Measurements from ENCODE around the gene MAML3.
A peak's percentile ranks its signal among the peaks of the same experiment; 100 is the strongest.

MAML3 gene

GRCh38 chr4:139668658-139669201 is 485.3 kb downstream of the MAML3 start:
- Histone ChIP-seq H3K4me2 (ENCODE audit: low read length, poor library complexity, severe bottlenecking) (no peak overlapping the region), H3K4me1 (ENCODE audit: control insufficient read depth, insufficient read depth, low read depth, low read length) (peaks cover 10% of the 10 kb centered on the region), H3K4me3 (ENCODE audit: insufficient read depth in 1 of 2, low read depth in 1 of 2, low read length in 2 of 2) (no peak overlapping the region), H3K14ac (ENCODE audit: low read length in 2 of 2) (no peak overlapping the region), H3K9ac (ENCODE audit: low read length) (no peak overlapping the region), H3K79me1 (replicated peaks; ENCODE audit: low read length, poor library complexity, severe bottlenecking) (peaks cover 35% of the 10 kb centered on the region), H3K27me3 (ENCODE audit: control insufficient read depth in 1 of 2, insufficient read depth in 1 of 2, low read length in 2 of 2) (peaks cover 0 to 3% of the 10 kb centered on the region in 2 experiments), H2BK120ac (ENCODE audit: low read depth, low read length) (no peak overlapping the region), H2BK12ac (ENCODE audit: low read length in 2 of 2) (no peak overlapping the region), H3K23ac (ENCODE audit: low read length in 2 of 2) (no peak overlapping the region), H3K18ac (ENCODE audit: low read depth in 1 of 2, low read length in 2 of 2) (no peak overlapping the region), H3K4ac (ENCODE audit: low read depth in 1 of 2, low read length in 2 of 2) (no peak overlapping the region), H2BK5ac (ENCODE audit: low read depth, low read length, poor library complexity, severe bottlenecking) (no peak overlapping the region), H4K91ac (ENCODE audit: low read length) (no peak overlapping the region), H2BK15ac (ENCODE audit: low read depth, poor library complexity, severe bottlenecking) (peak overlapping the region; percentile 18), H3K36me3 (ENCODE audit: control insufficient read depth in 1 of 2, insufficient read depth in 2 of 2, low read depth in 1 of 2, low read length in 2 of 2) (no peaks in the 10 kb centered on the region), H4K8ac (ENCODE audit: low read length) (no peak overlapping the region), H3K27ac (ENCODE audit: low read length, poor library complexity, severe bottlenecking) (no peak overlapping the region), H2AK5ac (ENCODE audit: low read length, severe bottlenecking) (no peak overlapping the region), H2AFZ (ENCODE audit: low read depth, low read length) (no peak overlapping the region), H3K9me3 (ENCODE audit: control insufficient read depth, low read length) (no peaks in the 10 kb centered on the region)
- DNase-seq, result no peak
- WGBS, result 88% methylated on average over 4 of the region's 4 CpGs

- H2AFZ ChIP-seq (ENCODE audit: low read depth, low read length), result no peak overlapping the region
- no peak overlapping the region for H3K27ac ChIP-seq (ENCODE audit: low read length, poor library complexity, severe bottlenecking)
- H3K79me1 ChIP-seq (replicated peaks; ENCODE audit: low read length, poor library complexity, severe bottlenecking), result peaks cover 30% of the 10 kb centered on the region
- H3K4me2 ChIP-seq (ENCODE audit: low read length, poor library complexity, severe bottlenecking), result no peak overlapping the region
- no peaks in the 10 kb centered on the region for H3K36me3 ChIP-seq (ENCODE audit: control insufficient read depth in 1 of 2, insufficient read depth in 2 of 2, low read depth in 1 of 2, low read length in 2 of 2)
- peaks cover 0 to 3% of the 10 kb centered on the region in 2 experiments for H3K27me3 ChIP-seq (ENCODE audit: control insufficient read depth in 1 of 2, insufficient read depth in 1 of 2, low read length in 2 of 2)
- H3K23ac ChIP-seq (ENCODE audit: low read length in 2 of 2), result no peak overlapping the region
- H2BK120ac ChIP-seq (ENCODE audit: low read depth, low read length), result no peak overlapping the region
- no peak overlapping the region for H3K14ac ChIP-seq (ENCODE audit: low read length in 2 of 2)
- no peak overlapping the region for H3K18ac ChIP-seq (ENCODE audit: low read depth in 1 of 2, low read length in 2 of 2)
- H4K91ac ChIP-seq (ENCODE audit: low read length), result no peak overlapping the region
- no peak overlapping the region for H2BK15ac ChIP-seq (ENCODE audit: low read depth, poor library complexity, severe bottlenecking)
- H3K4me3 ChIP-seq (ENCODE audit: insufficient read depth in 1 of 2, low read depth in 1 of 2, low read length in 2 of 2), result no peak overlapping the region
- no peak overlapping the region for H2AK5ac ChIP-seq (ENCODE audit: low read length, severe bottlenecking)
- DNase-seq, result no peak
- H3K4ac ChIP-seq (ENCODE audit: low read depth in 1 of 2, low read length in 2 of 2), result no peak overlapping the region
- H3K4me1 ChIP-seq (ENCODE audit: control insufficient read depth, insufficient read depth, low read depth, low read length), result peaks cover 10% of the 10 kb centered on the region
- H2BK5ac ChIP-seq (ENCODE audit: low read depth, low read length, poor library complexity, severe bottlenecking), result no peak overlapping the region
- no peak overlapping the region for H4K8ac ChIP-seq (ENCODE audit: low read length)
- no peak overlapping the region for H2BK12ac ChIP-seq (ENCODE audit: low read length in 2 of 2)
- 94% methylated on average over 2 of the region's 2 CpGs for WGBS
- no peak overlapping the region for H3K9ac ChIP-seq (ENCODE audit: low read length)
- no peaks in the 10 kb centered on the region for H3K9me3 ChIP-seq (ENCODE audit: control insufficient read depth, low read length)
Observed at GRCh38 chr4:139668036-139668435, 485.9 kb downstream of the MAML3 start.

Measured in mesenchymal stem cell (in vitro differentiated cells and primary cell).